Stimulated activated CD4-positive, alpha-beta T cell treated with anti-CD3 and anti-CD28 coated beads, Interleukin-4, amount 100 ng/mL, for 4 hours (primary cell): ENCODE measurements around the gene MRNIP.

Experiments used
- DNase-seq, 2 experiments: peaks; one replicate each; pipeline ENCODE4 v3.0.0-alpha.2; 2020

MRNIP gene

DNA sequence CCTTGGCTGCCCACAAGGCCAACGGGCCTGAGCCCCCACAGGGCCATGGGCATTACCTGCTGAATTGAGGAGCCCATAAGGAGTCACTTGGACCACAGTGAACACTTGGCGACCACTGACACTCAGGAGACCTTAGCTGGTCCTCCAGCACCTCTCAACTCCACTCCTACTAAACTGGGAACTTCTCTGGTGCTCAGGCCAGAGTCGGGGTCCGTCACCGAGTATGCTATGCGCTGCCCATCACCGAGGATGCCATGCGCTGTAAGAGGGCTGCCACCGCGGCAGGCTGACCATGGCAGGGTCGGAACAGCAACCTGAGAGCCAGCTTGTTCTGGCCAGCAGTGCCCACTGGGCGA lies 38.5 kb downstream of the MRNIP start:
- DNase-seq = no peak

DNA sequence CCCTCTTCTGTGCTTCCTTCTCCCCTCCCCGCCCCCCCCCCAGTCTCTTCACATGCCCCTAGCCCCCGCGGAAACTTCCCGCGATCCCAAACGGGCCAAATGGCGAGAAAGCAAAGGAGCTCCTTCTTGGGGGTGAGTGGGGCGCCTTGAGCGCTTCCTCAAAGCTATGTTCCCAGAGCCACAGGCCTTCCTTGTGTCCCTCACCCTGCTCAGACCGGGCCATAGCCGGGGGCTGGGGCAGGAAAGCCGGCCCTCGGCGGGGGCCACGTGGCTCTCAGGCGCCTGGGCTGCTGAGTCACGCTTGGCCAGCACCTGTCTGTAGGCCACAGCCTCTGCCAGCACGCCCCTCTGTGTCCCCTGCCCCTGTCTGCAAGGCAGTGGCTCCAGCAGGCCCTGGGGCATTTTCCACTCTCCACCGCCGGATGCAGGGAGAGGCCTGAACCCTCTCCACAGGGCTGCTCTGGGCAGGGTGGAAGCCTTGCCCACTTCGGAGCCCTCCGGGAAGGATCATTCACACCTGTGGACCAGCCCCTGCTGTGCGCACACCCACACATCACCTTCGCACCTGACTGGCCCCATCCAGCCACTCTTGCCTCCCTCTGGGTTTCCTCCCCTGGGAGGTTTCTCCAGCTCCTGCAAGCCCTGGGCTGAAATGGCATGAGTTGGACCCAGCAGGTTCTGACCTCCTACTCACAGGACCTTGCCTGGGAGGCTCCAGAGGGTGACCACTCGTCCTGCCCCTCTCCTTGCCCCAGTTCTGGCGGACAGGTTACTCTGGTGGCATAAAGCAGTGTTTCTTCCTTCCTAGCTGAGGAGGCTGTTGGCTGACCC lies 39.1 kb downstream of the MRNIP start:
- peak; percentile 34 to 36 for DNase-seq

DNA sequence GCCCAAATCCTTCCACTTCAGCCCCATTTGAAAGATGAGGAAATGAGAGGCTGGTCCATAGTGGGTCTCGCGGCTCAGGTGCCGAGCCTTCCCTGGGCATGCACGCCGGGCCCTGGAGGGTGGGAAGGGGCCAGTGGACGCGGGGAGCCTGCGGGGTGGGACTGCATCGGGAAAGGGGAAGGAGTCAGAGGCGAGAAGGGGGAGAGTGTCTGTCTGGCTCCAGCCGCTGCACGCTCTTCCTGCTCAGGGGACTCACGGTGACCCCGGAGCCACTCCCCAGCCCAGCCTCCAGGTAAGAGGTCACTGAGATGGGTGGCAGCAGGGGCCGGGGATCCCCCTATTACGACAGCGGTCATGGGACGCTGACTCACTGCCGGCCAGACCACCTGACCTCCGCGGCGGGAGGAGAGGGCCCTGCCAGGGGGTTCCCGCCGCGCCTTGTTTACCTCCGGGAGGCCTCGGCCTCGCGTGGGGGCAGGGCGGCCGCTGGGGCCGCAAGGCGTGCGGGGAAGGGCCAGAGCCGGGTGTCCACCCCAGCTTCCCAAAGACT lies 39.8 kb downstream of the MRNIP start:
- peak; percentile 75 to 80 for DNase-seq

DNA sequence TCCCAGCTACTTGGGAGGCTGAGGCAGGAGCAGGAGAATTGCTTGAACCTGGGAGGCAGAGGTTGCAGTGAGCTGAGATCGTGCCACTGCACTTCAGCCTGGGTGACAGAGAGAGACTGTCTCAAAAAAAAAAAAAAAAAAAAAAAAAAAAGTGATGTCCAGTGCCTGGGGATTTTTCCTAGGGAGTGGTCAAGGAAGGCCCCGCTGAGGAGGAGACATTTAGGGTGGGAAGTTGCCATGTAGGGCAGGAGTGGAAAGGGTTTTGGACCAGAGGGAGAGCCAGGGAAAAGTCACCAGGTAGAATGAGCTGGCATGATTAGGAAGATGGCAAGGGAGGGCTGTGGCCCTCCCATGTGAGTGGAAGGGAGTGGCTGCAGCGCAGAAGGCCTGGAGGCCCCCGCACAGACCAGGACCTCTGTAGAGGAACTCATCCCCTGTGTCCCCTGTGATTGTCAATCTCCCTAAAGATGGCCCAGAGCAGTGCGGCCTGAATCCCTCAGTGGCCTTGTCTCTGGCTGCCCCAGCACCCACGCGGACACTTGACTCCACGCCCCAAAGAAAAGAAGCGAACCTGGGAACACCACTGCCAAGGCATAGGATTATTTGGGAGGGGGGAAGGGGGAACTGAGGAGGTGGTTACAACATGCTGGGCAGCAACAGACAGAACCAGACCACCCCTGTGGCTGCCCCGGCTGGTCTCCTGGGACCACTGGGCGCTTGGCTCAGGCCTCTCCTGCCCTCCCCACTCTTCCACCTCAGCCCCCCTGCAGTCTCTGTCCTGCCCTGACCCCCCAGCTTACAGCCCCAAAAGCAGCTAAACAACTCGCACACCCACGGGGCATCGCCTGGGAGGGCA lies 40.5 kb downstream of the MRNIP start:
- no peak for DNase-seq

DNA sequence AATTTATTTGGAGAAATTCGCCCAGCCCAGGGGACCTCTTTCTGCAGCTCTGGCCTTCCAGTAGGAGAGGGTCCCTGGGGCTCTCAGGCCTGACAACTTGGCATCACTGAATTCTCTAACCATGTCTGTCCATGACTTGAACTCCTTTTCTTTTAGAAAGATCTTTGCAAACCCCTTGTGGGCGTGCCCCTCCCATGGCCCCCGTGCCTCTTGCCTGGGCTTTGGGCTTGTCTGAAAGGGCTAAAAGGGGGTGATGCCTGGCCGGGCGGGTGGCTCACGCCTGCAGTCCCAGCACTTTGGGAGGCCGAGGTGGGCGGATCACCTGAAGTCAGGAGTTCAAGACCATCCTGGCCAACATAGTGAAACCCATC lies 41.2 kb downstream of the MRNIP start:
- no peak for DNase-seq

DNA sequence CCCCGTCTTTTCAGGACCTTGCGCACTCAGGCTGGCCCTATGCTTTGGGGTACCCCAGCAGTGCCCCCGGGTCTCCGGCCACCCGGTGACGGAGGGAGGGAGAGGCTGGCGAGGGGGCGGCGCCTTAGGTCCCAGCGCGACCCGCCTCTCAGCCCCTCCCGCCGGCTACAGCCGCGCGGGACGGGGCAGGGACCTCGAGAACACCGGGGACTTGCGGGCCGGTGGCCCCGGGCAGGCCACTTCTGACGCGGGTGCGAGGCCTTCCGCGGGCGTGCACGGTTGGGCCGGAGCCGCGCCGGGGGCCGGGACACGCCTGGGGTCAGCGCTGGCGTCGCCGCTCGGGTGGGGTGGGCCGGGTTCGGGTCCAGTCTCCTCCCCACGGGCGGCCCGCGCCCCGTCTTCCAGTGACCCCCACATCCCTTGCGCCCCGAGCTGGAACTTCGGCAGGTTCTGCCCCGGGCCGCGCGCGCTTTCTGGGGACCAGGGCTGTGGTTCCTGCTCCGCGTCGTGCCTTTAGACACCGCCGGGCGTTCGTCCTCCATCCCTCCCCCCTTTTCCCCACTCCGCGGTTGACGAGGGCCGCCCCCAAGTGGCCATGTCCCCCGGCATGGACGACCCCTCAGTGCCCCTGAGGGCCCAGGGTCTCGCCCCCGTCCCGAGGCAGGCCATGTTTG lies 41.7 kb downstream of the MRNIP start:
- DNase-seq = no peak

DNA sequence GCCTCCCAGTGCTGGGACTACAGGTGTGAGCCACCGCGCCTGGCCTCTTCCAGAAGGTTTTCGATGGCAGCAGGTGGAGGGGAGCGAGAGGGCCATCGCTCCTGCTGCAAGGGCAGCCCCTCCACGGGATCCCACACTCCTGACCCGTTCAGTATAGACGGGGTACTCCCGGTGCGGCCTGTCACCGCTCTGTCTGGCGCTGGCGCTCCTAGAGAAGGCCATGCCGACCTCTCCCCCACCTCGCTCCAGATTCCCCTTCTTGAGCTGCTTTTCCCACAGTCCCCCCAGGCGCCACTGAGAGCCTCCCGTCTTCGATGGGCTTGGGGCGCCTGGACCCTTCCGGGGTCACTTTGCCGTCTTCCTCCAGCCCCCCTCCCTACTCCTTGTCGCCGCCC lies 42.2 kb downstream of the MRNIP start:
- DNase-seq = no peak

DNA sequence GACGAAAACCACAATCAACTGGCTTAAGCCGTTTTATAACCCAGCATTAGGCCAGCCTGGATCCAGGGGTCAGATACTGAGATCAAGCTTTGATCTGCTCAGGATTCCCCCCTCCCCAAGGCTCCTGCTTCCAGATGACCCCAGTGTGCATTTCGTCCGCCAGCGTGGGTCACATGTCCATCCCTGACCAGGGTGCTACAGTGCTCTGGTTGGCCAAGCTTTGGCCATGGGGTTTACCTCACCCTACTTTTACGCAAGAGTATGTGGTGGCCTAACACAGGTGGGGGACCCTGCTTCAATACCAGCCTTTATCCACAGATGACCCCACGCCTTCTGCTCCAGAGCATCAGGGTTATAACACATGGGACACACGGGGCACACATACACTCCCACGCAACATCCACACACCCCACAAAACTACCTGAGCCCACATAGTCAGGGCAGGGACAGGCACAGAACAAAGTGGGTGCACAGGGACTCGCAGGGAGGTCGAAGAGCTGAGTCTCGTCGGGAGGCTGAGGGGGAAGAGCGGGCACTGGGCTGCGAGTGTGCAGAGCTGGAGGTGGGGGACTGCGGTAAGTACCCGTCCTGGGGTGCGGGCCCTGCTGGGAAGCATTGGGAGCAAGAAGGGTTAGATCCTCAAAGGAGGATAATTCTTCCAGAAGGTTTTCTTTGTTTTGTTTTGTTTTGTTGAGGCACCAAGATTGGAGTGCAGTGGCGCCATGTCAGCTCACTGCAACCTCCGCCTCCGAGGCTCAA lies 42.9 kb downstream of the MRNIP start:
- DNase-seq = no peak

DNA sequence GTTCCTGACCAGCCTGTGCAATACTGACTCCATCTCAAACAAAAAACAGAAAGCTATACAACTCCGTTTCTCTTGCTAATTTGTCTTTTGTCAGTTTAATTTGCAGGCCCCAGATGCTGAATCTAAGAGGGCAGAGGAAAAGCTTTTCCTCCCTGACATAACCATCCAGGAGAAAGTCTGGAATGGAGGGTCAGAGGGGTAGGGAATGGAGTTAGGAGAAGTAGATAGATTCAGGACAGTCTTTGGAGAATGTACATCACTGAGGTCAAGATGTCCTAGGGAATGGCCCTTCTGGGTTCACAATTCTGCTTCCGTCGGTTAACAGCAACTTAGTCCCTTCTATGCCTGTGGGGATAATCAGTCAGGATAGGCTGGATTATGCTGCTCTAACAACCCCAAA lies 44.5 kb downstream of the MRNIP start:
- DNase-seq = no peak

DNA sequence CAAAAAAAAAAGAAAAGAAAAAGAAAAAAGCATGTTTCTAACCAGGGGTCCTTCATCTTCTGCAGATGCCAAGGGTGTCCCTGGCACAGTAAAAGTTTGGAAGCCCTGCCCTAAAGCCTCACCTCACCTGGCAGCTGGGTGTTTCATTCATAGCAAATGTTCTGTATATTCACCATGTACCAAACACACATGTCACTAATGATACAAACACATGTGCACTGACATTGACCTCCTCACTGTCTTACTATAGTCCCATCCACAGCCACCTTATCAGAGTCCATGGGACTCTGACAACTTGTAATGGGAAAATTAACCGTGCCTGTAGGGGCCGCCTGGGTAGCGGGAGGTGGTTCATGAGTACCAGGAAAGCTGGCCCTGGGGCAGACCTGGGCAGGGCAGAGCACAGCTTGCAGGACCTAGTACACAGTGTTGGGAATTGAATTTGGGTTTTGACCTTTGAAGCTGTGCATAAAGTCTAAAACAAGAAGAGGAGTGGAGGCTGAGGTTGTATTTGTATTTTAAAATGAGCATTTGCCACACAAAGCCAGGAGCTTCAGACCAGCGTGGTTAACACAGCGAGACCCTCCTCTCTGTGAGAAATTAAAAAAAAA lies 45.5 kb downstream of the MRNIP start:
- DNase-seq = no peak

DNA sequence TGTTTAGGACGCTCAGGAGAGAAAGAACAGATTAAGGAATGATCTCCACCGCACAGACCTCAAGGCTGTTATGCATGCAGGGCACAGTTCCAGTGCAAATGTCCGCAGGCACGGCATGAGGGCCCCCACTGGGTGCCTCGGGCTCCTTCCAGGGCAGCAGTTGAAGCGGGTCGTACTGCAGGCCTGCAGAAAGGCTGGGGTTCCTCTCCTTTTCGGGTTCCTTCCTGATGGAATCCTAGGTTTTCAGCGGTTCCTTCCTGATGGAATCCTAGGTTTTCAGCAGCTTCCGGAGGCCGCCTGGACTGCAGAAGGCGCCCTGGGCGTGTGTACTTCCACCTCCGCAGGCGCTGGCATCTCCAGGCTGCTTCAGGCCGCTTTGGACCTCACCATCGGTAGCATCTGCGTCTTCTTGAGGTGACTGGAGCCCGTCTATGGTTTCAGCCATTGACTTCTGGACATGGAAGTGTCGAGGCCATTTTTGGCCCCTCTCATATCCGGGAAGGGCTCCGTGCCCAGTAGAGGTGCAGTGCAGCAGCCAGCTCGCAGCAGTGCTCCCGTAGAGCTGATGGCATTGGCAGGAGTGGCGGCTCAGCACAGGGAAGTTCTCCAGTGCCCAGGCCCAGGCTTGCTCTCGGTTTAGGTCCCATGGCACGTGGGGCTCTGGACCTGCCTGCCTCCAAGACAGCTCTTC lies 46.3 kb downstream of the MRNIP start:
- no peak for DNase-seq

DNA sequence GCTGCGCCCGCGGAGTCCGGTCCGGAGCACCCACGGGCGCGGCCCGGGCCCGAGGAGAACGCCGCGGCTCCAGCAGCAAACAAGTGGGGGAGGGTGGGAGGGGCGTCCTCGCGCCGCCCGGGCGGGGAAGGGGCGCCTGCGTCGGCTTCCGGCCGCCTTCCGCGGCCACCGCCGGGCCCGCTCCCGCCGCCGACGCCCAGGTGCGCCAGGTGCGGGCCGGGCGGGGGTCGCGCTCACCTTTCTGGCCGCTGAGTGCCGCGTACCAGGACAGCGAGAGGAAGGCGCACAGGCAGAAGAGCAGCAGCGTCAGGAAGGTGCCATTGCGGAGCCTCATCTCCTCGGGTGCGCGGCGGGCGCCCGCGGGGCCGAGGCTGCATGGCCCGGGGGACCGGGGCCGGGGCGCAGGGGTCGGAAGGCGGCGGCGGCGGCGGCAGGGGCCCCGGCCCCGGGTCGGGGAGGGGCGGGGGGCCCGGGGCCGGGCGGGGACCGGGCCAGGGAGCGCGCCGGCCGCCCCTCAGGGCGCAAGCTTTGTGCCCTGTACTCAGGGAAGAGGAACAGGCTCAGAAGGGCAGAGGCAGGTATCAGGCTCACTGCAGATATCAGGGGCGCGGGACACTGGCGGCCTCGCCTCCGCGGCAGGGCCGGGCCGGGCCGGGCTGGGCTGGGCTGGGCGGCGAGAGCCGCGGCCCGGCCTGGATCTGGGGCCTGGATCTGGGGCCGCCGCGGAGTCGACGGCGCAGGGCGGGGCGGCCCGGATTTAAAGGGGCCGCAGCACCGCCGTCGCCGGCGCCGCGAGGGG lies 52.2 kb downstream of the MRNIP start, which contains the start of gene MGAT4B:
MGAT4B (minus strand) TSS at position 617 of the 799 bp plus-strand sequence; CDS start at position 334, 283 bp downstream.
- DNase-seq = peak; percentile 44 to 69

DNA sequence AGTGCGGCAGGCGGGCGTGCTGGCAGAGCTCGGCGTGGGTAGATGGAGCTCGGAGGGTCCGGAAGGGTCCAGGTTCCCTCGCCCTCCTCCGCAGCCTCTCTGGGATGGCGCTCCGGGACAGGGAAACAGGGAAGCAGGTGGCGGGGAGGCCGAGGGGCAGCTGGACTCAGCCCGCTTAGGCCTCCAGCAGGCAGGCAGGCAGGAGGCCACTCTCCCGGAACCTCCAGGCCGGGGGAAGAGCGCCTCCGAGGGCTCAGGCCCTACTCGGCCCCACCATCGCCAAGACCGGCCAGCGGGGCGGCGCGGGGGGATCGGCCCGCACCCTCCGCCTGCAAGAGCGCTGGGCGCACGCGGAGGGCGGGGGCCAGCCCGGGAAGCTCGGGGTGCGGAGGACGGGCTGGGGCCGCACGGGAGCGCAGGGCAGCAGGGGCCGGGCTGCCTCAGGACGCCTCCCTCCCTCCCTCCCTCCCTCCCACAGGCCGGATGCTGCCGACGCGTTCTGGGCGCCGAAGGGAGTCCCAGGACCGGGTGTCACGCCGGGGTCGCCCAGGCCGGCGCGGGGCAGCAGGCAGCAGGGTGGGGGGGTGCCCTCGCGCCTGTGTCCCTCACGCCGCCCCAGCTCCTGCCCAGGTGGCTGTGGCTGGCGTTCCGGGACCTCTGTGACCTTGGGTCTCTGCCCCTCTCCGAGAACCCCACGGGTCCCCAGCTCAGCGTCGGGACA lies 52.9 kb downstream of the MRNIP start:
- DNase-seq = peak in 1 of 2 experiments; percentile 38

DNA sequence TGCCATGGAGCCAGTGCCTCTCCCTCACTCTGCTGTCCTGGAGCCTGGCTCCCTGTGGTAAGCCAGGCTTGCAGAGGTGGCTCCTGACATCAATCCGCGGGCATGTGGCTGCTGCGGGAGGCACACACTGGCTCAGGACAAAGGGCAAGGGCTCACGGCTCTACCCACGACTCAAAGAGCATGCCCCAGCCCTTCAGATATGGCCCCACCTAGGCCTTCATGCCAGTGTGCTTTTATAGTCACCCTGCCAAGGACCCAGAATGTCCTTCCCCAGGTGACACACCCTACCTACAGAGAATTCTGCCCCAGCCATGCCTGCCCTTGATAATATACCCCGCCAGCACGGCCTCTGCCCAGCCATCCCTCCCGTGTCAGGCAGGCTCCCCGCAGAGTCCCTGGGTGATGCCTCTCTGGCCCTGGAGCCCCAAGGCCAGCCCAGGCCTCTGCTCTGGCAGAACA lies 53.5 kb downstream of the MRNIP start:
- DNase-seq = no peak

DNA sequence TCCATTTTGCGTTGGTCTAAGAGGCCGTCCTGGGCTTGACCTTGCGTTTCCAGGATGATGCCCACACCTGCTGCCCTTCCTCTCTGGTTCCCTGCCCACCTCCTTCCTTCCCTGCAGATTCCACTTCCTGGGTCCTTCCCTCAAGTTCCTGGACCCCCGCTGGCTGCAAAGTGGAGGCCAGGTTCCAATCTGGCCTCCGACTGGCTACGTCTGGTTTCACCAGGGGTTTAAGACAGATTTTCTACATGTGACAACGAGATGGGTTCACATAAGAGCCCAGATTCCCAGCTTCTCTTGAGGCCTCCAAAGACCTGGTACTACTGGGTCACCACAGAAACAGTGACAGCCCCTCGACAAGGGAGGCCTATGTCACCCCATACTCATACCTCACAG lies 54.1 kb downstream of the MRNIP start:
- DNase-seq = no peak

DNA sequence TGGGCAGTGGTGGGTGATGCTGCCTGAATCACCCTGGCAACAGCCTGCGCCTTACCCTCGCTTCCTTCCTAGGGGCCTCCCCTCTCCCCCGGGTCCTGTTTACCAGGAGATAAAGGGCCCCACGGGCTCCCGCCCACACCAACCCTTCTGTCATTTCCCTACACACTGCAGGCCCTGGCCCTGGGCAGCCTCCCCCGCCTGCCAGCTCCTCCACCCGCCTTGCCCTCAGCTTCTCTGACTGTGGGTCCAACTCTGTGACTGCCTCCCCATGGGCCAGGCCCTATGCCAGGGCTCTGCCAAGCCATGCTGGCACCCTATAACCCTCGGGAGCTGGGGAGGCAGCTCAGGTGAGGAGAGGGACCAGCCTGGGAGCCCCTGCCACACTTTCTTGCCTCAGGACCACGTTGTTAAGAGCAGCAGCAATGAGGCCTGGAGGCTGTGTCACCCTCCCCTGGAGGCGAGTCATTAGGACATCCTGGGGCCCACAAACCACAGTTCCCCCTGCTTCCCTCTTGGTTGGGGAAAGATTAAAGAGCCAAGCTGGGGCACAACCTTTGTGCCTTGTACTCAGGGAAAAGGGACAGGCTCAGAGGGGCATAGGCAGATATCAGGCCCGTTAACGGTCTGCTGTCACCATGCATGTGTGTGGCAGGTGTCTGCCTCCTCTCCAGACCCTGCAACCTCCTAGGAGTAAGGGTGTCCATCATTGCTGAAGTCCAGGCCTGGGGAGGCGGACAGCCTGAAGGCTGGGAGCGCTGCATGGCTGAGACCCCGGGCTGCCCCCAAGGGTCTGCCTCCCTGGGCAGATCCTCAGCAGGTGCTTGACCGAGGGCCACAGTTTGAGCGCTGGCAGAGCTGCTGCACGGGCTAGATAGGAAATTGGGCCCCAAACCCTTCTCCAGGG lies 54.7 kb downstream of the MRNIP start:
- peak; percentile 45 to 46 for DNase-seq

DNA sequence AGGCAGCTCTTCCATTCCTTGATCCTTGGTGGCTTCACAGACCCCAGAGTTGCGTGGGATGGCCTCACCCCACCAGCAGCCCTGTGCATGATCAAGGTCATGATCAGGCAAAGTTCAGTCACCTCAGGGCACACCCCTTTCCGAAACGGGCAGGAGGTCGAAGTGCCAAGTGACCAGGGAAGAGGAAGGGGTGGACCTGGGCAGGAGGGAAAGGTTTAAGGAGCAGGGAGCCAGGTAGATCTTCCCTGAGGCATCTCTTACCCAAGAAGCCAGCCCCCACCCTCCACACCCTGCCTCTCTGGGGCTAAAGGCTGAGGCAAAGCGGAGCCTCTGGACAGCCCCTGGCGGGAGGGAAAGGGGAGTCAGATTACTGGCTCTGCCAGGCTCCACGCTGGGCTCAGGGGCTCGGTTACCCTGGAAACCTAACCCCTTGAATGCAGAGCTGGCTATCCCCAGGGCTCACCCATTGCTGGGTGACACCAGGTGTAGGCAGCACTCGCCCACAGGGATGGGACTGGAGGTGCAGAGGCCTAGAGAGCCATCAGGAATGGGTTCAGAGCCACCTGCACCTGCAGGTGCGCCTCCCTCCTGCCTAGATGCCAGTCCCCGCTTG lies 55.6 kb downstream of the MRNIP start:
- DNase-seq = no peak
